Ovary (tissue), 3 donors: ENCODE data around the gene TRIM37.

Experiments
- EP300 ChIP-seq: sonication (generic); formaldehyde crosslinking; IDR thresholded peaks from one replicate; pipeline ENCODE4 v1.6.1; 2017; ENCODE audit warnings: antibody characterized with exemption
- TF ChIP-seq, protein P1 (sequence below), 3 donors: fragments of 450-650 bp in 2 of 3; fragments of 200-600 bp in 1 of 3; IDR thresholded peaks; one replicate each; pipeline versions ENCODE4 v1.5.1 to v1.8.0; 2016 to 2022; ENCODE audit warnings: antibody characterized with exemption in 3 of 3, mild to moderate bottlenecking in 1 of 3
- donor health status: DM: no; HTN: no; CAD: no.

DNA sequence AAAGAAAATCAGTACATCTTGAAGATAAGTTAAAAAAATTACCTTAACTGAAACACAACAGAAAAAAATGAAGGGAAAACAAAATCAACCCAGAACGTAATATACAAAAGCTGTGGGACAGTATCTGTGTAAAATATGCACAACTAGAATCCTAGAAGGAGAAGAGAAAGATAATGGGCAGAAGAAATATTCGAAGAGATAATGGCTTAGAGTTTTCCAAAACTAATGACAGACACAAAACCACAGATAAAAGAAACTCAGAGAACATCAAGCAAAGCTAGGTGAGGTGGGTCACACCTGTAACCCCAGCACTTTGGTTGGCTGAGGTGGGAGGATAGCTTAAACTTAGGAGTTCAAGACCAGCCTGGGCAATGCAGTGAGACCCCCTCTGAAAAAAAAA, 117.1 kb downstream of the TRIM37 start:
- TF ChIP-seq EP300: no peak
- TF ChIP-seq, protein P1, sequence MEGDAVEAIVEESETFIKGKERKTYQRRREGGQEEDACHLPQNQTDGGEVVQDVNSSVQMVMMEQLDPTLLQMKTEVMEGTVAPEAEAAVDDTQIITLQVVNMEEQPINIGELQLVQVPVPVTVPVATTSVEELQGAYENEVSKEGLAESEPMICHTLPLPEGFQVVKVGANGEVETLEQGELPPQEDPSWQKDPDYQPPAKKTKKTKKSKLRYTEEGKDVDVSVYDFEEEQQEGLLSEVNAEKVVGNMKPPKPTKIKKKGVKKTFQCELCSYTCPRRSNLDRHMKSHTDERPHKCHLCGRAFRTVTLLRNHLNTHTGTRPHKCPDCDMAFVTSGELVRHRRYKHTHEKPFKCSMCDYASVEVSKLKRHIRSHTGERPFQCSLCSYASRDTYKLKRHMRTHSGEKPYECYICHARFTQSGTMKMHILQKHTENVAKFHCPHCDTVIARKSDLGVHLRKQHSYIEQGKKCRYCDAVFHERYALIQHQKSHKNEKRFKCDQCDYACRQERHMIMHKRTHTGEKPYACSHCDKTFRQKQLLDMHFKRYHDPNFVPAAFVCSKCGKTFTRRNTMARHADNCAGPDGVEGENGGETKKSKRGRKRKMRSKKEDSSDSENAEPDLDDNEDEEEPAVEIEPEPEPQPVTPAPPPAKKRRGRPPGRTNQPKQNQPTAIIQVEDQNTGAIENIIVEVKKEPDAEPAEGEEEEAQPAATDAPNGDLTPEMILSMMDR (IDR thresholded peaks at IDR 0.05): no peak
